HG03135 (cell line): ENCODE measurements around the gene GPX5.
"Not testable (repeated sequence)": the region's sequence is repeated elsewhere in the genome, so short reads cannot be mapped to it uniquely, and the experiment has no call there.

Source experiments
- ATAC-seq: cut with Tn5 transposase; IDR thresholded peaks from one replicate; pipeline ENCODE4 v1.9.1; 2021; ENCODE audit warnings: mild to moderate bottlenecking, moderate library complexity; ENCODE audit not compliant: unreplicated experiment

Gene GPX5

GRCh38 chr6:28511628-28512300 is 13.9 kb upstream of the GPX5 start:
- ATAC-seq = no peak

- ATAC-seq = not testable (repeated sequence)
These were observed 13.3 kb upstream of the GPX5 start for GRCh38 chr6:28512387-28512786.

GRCh38 chr6:28515676-28516075 is 10.0 kb upstream of the GPX5 start, which contains the start of gene GPX6:
GPX6 (minus strand) TSS chr6:28515793; CDS start chr6:28515743, 50 bp downstream.
- no peak for ATAC-seq

GRCh38 chr6:28517964-28518363 is 7.7 kb upstream of the GPX5 start:
- no peak for ATAC-seq

- no peak for ATAC-seq
These were observed 3.0 kb upstream of the GPX5 start for GRCh38 chr6:28522594-28523240.

GRCh38 chr6:28523241-28523622 is 2.4 kb upstream of the GPX5 start:
- ATAC-seq = no peak

GRCh38 chr6:28530777-28531176 is 5.1 kb downstream of the GPX5 start:
- ATAC-seq = no peak

- ATAC-seq = no peak
These were observed 5.9 kb downstream of the GPX5 start for GRCh38 chr6:28531479-28532128.

- ATAC-seq = no peak
These were observed 8.6 kb downstream of the GPX5 start for GRCh38 chr6:28534306-28534705.

- ATAC-seq = no peak
These were observed 9.2 kb downstream of the GPX5 start for GRCh38 chr6:28534875-28535274.

- ATAC-seq = no peak
These were observed 11.4 kb downstream of the GPX5 start for GRCh38 chr6:28537065-28537464.

GRCh38 chr6:28537509-28538140 is 11.9 kb downstream of the GPX5 start:
- no peak for ATAC-seq

- no peak for ATAC-seq
These were observed 16.3 kb downstream of the GPX5 start for GRCh38 chr6:28541996-28542395.

- peak; percentile 55 for ATAC-seq
These were observed 17.0 kb downstream of the GPX5 start for GRCh38 chr6:28542440-28543296.

GRCh38 chr6:28543651-28544610 is 18.2 kb downstream of the GPX5 start:
- no peak for ATAC-seq

GRCh38 chr6:28545955-28546354 is 20.3 kb downstream of the GPX5 start:
- ATAC-seq = no peak

- ATAC-seq = not testable (repeated sequence)
These were observed 21.3 kb downstream of the GPX5 start for GRCh38 chr6:28547003-28547402.

GRCh38 chr6:28551891-28552666 is 26.4 kb downstream of the GPX5 start:
- ATAC-seq = no peak
